NCI-H2081 (cell line): ENCODE data around the gene HOXC9.

Experiments used
- DNase-seq, 2 experiments: peaks; one replicate each; lab custom pipeline; 2025; lab: John Stamatoyannopoulos, UW

HOXC9 gene

DNA sequence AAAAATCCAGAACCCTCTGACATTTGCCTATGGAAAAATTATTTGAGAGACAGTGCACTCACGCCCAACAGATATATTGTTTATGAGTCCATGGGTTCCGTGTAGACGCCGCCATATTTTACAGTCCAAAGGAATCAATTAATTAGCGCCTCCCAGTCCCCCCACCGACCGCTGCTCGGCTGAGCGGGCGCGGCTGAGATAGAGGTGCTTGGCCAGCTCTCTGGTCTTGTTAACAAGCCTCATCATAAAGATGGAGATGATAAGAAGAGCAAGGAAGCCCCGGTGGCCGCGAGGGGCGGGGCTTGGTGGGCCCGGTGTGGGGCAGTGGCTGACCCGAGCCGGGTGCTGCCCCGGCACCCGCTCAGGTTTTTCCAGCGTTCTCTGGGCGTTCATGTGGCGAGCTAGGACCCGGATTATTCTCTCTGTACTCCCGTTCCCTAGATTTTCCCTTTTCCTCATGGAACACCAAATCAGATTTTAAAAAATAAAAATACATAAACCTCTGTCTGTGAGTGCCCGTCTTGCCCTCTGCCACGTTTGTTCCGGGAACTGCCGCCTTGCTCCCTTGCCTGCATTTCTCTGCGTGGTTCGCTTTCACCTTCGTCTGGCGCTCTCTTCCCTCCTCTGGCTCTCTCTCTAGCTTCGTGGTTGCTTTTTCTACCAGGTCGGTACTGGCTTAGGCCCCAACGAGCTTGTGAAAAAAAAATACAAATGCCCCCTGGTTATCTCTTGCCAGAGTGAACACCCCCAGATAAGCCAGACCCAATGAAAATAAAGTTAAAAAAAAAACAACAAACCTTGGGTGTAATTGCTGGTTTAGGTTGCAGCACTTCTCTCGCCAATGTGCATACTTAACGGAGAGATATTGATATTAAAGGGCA, 36.3 kb upstream of the HOXC9 start:
- no peak for DNase-seq

DNA sequence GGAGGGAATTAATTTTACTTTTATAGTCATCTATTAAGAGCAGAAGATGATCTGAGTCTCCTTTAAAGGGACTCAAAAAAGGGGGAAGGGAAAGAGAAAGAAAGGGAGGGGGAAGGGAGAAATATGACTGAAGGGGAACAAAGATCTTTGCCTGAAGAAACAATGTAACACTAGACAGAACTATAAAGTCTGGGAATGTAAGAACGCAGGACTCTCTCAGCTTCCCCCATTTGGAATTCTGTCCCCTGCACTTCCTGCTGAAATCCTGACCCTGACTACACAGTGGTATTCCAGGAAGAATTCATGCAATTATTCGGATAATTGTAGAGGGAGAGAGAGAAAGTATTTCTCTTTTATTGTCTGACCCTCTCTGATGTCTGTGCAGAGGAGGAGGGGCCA, 35.6 kb upstream of the HOXC9 start:
- DNase-seq: no peak

DNA sequence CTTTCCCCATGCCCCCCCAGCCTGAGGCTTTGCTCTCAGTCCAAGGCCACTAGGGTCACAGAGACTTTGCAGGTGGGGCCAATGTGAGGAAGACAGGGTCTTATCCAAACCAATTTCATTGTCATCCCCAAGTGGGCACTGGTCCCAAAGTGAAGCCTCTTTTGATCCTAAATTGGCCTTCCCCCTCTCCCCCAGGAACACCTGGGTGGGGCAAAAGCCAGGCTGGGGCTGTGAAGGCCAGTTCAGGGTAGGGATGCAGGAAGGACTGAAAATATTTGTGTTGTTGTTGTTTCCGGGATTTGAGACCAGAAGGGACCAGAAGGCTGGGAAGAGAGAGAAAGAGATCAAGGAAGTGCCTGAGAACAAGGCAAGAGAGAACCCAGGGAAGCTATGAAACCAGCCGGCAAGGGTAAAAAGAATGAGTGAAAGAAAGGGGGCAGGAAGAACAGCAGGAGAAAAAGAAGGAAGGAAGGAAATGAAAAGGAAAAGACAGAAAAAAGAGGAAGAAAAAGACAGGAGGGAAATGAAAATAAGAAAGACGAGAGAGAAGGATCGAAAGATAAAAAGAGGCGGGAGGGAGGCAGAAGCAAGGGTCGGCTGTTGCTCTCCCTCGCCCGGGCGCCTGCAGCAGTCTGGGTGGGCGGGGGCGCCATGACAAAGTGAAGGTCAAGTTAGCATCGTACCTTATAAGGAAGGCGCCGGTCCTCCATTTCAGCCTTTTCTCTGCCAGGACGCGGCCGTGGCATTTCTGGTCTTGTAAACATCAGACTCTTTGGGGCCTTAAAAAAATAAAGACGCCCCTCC, 34.5 kb upstream of the HOXC9 start:
- DNase-seq: no peak

DNA sequence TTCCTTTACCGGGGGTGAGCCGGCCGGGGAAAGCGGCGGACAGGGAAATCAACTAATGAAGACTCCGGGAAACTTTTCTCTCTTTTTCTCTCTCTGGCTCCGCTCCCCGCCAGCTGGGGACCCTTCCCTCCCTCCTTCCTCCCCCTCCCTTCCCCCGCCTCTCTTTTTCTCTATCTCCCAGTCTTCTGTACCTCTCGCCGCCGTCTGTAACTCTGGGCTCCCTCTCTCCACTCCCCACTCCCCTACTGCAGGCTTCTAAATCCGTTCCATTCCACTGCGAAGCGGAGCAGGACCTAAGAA, 33.9 kb upstream of the HOXC9 start:
- DNase-seq: no peak

DNA sequence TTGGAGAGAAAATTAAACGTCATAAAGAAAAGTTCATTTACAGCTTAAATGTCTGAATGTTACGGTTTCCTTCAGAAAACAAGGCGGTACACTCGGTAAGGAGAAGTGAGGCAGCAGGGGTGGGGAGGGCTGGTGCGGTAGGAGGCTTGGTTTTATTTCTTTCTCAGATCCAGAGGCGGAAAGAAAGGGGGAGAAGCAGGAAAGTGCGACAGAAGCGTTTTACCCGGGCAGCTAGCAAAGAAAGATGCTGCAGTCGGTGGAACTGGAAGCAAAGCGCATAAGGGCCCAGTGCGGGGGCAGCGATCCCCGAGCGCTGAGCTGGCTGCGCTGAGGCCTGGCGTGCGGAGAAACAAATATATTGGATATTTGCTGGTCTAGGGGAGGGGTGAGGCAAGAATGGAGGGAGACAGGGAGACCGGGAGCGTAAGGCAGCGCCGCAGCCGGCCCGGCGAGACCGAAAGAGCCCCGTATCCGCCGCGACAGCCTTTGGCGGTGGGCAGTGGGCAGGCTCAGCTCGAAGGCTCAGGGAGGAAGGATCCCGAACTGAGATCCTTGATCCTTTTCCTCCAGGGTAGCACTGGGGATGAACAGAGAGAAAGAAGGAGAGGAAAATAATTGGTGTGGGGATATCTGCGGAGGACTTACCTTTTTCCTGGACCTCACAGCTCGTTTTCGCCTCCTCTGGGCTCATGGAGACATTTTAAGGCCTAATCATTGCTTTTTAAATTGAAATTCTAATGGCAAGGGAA, 33.4 kb upstream of the HOXC9 start:
- DNase-seq: no peak

DNA sequence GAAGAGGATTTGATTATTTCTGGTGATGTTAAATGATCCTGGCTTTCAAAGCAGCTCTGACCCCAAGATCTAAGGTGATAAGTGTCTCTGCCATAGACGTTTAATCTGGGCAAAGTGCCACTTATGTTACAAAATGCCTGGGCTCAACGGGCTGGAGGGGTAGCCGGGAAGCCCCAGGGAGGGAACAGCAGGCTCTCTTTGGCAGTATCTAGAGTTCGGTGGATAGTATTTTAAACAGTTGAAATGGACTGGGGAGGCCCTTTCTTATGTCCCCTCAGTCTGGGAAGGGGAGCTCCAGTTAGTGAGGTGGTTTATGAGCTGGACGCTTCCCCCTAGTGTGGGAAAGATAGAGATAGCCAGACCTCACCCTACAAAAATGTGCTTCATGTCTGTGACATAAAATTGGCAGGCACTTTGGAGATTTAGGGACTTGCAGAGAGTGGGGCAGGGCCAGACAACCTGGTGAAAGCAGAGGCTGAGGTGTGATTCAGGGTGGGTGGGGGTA, 32.5 kb upstream of the HOXC9 start:
- no peak for DNase-seq

DNA sequence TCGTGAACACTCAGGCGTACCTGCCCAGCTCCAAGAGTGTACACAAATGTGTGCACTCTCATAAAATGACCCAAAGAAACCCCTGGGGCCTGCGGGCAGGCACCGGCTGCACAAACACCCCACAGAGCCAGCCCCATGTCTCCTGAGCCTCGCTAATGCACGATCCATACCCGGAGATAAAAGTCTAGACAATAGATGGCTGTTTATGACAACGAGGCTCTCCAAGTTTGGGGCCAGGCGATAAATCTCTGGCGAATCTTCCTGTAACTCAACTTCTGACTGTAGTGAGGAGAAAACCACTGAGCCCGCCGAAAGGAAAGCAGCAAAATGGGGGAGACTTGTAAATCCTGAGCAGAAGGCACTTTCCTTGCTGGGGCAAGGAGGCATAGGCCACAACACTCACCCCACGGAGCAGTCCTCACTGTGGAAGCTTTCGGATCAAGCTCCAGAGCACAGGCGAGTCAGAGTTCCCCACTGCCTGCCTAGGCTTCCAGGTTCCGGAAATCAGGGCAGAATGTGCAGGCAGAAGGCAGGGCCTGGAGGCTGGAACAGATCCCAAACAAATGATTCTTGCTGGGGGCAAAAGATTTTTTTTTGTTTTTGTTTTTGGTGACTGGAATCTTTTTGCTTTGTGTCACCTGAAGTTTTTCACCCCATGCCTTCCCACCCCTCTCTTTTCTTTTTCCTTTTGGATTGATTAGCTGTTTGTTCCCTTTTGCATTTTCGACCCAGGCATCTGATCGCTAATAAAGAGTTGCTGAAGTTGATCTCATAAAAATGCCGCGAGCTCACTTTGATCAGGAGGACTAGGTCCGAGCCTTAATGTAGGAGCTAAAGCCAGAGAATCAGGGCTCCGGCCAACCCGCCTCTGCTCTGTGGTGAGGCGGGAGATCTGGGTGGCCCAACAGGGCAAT, 31.5 kb upstream of the HOXC9 start:
- no peak for DNase-seq

DNA sequence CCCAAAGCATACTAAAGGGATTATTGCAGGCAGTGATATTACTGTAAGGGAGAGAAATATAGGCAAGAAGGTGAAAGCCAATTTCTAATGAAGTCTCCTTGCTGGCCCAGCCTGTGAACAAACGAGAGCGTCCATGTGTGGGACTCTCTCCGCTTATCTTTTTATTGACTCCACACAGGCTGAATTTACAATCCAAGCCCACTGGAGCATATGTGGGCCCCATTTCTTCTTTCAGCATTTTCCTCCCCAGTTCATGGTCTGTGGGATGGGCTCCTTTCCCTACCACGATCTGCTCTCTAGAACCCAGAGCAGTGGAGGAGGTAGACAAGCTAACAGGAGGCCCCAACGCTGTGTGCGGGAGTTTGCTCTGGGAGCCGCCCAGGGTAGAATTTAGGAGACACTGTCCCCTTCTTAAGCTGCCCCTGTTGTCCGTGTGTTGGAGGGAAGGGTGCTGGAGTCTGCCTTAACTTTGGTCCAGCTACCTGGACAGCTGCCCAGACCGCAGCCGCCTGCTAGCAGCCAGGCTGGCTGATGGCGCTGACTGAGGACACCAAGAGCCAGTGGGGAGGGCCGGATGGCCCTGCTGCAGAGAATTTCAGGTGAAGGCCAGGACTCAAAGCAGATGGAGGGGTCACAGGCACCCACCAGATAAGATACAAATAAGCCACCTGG, 30.2 kb upstream of the HOXC9 start:
- DNase-seq: no peak

DNA sequence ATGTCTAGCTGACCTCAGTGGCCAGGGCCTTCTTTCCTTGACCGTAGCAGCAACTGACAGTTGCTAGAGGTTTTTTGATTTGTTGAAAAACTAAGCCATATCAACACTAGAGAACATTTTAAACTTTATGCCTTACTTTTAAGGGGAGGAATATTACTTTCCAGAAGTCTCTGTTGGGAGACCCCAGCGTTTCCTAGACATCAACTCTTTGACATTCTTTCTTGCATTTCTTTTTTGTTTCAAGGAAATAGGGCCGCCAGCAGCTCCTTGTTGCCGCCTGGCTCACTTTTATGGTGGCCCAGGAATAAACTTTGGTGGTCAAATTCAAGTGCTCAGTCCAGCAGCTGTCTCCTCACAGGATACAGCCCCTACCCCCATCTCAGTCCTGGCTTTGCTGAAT, 29.5 kb upstream of the HOXC9 start:
- DNase-seq: no peak

DNA sequence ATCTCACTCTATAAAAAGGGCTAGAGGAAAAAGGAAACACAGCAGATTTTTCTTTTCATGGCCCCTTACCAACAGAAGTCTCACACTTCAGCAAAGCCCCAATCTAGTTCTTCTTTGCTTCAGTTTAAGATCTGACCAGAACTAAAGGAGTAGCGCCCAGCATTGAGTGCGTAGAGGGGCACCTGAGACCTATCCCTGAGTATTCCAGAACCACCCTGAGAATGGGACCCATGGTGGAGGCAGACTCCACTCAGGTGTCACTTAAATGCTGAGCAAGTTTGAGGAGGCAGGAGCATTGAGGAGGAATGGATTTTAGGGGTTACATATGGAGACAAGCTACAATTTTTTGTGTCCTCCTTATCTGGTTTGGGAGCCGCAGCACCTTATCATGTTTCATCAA, 28.8 kb upstream of the HOXC9 start:
- DNase-seq: no peak

DNA sequence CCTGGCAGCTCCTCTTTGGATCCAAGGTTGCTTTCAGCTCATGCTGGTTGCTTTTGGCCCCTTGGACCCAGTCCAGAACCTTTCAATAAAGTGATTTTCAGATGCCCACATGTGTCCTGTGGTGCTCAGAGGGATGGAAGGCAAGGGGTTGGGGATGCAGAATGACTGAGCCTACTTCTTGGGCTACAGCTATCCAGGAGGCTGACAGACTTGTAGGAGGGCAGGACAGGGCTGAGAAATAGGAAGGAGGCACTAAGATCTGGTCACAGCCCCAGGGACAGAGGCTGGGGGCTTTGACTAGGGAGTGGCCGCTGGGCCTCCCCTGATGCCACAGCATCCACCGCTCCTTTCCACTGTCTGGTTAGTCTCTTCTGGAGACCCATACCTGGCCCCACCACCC, 28.3 kb upstream of the HOXC9 start:
- DNase-seq: no peak

DNA sequence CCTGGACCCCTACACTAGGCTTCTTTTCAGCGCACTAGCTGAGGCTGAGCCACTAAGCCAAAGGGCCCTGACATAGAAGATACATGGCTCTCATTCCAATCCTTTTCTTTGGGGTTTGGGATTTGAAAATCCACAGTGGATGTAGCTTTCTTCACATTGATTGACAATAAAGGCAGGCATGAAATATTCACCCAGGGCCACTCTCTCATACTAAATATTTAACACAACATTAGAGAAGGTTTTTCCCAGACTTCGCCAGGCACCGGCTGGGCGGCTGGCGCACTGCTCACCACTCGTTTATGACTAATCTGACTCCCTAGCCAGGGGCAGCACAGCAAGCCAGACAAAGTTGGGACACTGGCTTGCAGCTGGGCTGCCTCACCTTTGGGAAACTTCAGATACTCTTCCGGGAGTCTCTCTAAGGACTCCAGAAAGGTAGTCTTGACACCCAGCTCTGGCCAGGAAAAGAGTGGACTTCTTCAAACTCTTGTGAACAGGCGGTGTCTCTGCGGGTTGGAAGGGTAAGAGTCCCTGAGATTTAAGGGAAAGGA, 27.7 kb upstream of the HOXC9 start:
- no peak for DNase-seq

DNA sequence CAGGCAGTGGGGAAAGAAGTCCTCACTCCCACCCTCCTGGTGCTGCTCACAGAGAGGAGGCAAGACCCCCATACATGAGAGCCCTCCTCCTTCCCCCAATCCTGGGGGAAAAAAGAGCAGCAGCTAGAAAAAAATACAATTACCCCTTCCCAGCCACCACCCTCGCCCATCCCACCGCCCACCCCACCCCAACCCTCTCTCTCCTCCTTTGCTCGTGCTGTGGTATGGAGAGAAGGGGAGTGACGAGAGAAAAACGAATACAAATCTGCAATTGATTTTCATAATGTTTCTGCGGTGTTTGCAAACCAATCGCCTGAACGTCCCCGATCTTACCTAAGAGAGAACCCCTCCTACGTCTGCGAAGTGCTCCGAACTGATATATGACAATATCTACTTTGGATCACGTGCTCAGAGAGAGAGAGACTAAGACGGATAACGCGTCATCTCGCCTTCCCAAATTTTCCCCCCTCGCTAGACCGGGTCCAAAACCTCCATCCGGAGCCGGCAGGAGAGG, 27.2 kb upstream of the HOXC9 start, which contains the start of gene HOXC11:
TSS of gene HOXC11 (plus strand) at position 405 of the 514 bp plus-strand sequence. CDS start 116 bp downstream, outside the sequence.
- DNase-seq: no peak

DNA sequence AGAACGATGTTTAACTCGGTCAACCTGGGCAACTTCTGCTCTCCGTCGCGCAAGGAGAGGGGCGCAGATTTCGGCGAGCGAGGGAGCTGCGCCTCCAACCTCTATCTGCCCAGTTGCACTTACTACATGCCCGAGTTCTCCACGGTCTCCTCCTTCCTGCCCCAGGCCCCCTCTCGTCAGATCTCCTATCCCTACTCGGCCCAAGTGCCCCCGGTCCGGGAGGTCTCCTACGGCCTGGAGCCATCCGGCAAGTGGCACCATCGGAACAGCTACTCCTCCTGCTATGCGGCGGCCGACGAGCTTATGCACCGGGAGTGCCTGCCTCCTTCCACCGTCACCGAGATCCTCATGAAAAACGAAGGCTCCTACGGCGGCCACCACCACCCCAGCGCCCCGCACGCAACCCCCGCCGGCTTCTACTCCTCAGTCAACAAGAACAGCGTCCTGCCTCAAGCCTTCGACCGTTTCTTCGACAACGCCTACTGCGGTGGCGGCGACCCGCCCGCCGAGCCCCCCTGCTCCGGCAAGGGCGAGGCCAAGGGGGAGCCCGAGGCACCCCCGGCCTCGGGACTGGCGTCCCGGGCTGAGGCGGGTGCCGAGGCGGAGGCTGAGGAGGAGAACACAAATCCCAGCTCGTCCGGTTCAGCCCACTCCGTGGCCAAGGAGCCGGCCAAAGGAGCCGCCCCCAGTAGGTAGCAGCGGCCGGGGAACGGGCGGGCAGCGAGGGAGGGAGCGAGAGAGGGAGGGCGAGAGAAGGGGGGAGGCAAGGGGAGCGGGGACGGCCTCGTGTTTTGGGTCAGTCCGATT, 26.5 kb upstream of the HOXC9 start:
- DNase-seq: no peak

DNA sequence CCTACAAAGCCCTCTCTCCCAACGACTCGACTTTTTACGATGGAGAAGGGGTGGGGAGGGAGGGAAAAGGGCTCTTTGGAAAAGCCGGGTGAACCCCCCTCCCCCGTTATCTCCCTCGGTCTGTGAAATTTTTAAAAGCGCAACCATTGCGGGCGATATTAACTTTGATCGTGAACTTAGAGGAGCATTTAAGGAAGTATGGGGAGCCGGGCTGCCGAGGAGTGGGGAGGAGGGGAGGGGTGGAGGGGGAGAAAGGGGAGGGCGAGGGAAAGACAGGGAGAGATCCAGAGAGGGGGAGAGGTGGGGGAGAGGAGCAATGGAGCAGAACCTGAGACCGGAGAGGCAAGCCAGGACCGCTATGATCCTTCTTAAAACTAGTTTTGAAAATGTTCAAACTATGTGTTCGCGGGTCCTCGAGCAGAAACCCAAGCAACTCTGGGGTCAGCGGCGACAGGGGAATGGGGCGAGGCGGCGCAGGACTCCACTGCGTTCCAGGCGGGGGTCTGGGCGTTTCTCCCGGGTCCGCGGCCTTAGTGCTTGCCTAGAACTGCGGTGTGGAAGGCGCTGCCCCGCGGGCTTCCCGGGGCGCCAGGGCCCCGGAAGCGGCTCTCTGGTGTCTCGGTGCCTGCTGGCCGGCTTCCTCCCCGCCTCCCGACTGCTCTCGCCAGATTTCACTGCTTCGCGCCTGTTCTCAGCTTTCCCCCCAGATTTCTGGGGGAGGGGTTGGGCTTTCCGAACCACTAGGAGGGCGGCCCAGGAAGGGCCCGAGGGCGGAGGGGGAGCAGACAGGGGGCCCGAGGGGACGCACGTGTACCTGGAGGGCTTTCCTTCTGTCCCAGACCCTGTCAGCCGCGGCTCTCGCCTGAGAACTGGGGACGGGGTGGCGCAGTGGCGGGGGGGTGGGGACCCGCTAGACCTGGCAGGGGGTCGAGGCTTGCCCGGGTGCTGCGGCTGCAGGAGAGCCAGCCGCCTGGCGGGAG, 25.6 kb upstream of the HOXC9 start, which contains the start of gene HOTAIR:
TSS of gene HOTAIR (minus strand) at position 871 of the 980 bp plus-strand sequence.
- peak in 1 of 2 experiments; percentile 37 for DNase-seq

DNA sequence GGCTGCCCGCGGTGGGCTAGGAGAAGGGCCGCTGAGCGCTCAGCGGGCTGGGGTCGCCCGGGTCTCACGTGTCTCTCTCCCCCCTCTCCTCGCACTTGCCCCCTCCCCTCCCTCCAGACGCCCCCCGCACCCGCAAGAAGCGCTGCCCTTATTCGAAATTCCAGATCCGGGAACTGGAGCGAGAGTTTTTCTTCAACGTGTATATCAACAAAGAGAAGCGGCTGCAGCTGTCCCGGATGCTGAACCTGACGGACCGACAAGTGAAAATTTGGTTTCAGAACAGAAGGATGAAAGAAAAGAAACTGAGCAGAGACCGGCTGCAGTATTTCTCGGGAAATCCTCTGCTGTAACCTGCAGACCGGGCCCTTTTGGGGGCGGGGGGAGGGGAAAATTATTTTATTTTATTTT, 24.9 kb upstream of the HOXC9 start:
- no peak for DNase-seq

DNA sequence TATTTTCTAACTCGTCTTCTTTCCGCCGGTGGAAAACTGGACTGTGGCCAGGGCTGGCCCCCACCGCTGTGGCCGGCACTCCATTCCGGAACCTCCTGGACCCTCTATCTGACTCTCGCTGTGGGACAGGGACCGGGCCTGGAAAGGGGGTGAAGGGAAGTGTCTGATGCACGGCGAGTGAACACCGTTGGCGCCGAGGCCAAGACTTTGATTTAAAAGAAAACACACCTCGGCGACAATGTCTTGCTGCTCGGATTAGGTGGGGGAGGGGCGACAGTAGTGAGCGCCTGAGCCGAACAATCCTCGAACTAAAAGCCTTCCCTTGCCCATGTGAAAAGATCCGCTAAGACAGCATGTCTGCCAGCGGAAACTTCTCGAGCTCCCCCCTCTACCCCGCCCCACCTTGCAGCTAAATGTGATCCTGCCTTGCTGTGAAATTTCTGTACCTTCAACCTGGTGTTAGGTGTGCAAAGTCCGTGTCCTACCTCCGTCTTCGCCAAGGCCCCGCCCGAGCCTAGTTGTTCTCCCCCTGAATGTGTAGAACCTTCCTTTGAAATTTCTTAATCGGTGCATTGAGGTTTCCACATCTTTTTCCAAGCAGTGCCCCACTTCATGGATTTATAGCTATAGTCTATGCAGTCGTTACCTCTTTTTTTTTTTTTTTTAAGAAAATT, 24.3 kb upstream of the HOXC9 start:
- DNase-seq: no peak
